Esophagus squamous epithelium (tissue), 5 donors: ENCODE data around the gene PLEKHA6. TPM values are rescaled to one million over a fixed set of nuclear protein-coding genes. Genes with fewer than 3 reads are reported as not detected.

ENCODE experiments used
- DNase-seq: peaks from one replicate; lab custom pipeline; 2025; lab: John Stamatoyannopoulos, UW
- H3K27ac ChIP-seq, 4 donors: fragments of 200-600 bp; sonication (generic); one replicate each; pipeline ENCODE4 v1.5.1; 2016 to 2019; ENCODE audit warnings: mild to moderate bottlenecking in 1 of 4
- H3K27me3 ChIP-seq, 4 donors: fragments of 200-600 bp; sonication (generic); 1 replicate in 3 of 4; 2 replicates in 1 of 4; pipeline versions ENCODE4 v1.5.1 to v1.6.0; 2017 to 2021; ENCODE audit warnings: antibody characterized with exemption in 1 of 4
- H3K36me3 ChIP-seq, 3 donors: fragments of 200-600 bp; sonication (generic); one replicate each; pipeline ENCODE4 v1.5.1; 2016 to 2019
- H3K4me1 ChIP-seq, 3 donors: fragments of 200-600 bp; sonication (generic); one replicate each; pipeline ENCODE4 v1.5.1; 2017 to 2019
- H3K4me3 ChIP-seq, 4 donors: fragments of 200-600 bp; sonication (generic); 1 replicate in 3 of 4; 2 replicates in 1 of 4; pipeline ENCODE4 v1.5.1; 2016 to 2019; ENCODE audit warnings: mild to moderate bottlenecking in 2 of 4, moderate library complexity in 1 of 4
- H3K9me3 ChIP-seq, 3 donors: fragments of 200-600 bp; sonication (generic); one replicate each; pipeline ENCODE4 v1.5.1; 2016 to 2019
- POLR2A ChIP-seq, 4 donors: fragments of 450-650 bp; IDR thresholded peaks; one replicate each; pipeline ENCODE4 v1.6.1; 2017; ENCODE audit warnings: antibody characterized with exemption in 4 of 4, mild to moderate bottlenecking in 4 of 4, moderate library complexity in 3 of 4
- WGBS, 2 donors: methylation state at CpG; one replicate each; pipeline ENCODE4 v1.1.5; 2018; 5-methylcytosine and 5-hydroxymethylcytosine counted together
- intact Hi-C: fragments of 100-400 bp; cut with DNase I; formaldehyde crosslinking; loops from one replicate; pipeline ENCODE4 v1.15.0; 2022
- total RNA-seq, 4 donors: library from RNA; depleted of rRNA; stranded (reverse); fragments of >200 nt; gene quantifications; one replicate each; pipeline ENCODE4 v1.1.0, GENCODE V29; 2016
- TF ChIP-seq, protein P1 (sequence below), 6 experiments: fragments of 450-650 bp in 4 of 6; fragments of 200-600 bp in 2 of 6; sonication (generic) in 2 of 6; IDR thresholded peaks; one replicate each; pipeline ENCODE4 v1.5.1; 2016 to 2019; ENCODE audit warnings: antibody characterized with exemption in 6 of 6, mild to moderate bottlenecking in 4 of 6, moderate library complexity in 4 of 6
- donor health status: DM: yes; HTN: yes; CAD: no.

Gene PLEKHA6
- total RNA-seq, 4 donors from 2014 or later, result 7.4 to 40.6 (median 18.3) TPM

DNA sequence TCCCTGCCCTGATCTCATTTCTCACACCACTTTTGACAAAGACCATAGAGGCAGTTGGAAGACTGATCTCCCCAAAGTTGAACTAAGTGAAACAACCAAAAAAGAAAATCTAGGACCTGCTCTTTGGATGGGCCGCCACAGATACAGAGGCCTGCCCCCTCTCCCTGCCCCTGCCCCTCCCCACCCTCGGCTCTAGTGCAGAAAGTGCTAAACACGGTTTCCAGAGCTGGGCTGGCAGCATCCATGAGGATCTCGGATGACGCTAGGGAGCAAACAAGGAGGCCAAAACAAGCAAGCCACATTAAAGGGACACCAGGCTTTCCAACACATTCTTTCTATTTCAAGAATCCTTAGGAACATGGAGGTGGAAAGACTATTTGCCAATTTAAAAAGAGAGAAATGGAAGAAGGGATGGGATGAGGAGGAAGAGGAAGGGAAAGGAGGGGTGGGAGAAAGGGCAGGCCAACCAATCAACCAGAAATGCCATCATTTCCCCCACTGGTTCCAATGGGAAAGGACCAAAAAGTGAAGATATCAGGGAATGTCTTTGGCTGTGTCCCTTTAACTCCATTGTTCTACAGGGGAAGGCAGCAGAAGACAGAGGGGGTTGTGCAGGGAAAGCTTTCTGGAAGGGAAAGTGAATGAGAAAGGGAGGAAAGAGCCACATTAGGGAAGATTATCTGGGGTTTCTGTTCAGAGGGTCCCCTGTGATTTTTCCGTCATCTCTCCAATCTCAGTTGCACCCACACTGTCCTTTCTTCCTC is 107.6 kb downstream of the PLEKHA6 start:
- H3K27ac ChIP-seq, result no peak overlapping the region
- no peak for DNase-seq
- whole genome bisulfite sequencing, 2 donors, result 94 to 98% methylated on average over 1 to 4 of the region's 6 CpGs
- no peaks in the 10 kb centered on the region for H3K27me3 ChIP-seq
- H3K4me1 ChIP-seq, result no peaks in the 10 kb centered on the region
- no peak for TF ChIP-seq POLR2A (IDR thresholded peaks at IDR 0.05)
- TF ChIP-seq, protein P1, sequence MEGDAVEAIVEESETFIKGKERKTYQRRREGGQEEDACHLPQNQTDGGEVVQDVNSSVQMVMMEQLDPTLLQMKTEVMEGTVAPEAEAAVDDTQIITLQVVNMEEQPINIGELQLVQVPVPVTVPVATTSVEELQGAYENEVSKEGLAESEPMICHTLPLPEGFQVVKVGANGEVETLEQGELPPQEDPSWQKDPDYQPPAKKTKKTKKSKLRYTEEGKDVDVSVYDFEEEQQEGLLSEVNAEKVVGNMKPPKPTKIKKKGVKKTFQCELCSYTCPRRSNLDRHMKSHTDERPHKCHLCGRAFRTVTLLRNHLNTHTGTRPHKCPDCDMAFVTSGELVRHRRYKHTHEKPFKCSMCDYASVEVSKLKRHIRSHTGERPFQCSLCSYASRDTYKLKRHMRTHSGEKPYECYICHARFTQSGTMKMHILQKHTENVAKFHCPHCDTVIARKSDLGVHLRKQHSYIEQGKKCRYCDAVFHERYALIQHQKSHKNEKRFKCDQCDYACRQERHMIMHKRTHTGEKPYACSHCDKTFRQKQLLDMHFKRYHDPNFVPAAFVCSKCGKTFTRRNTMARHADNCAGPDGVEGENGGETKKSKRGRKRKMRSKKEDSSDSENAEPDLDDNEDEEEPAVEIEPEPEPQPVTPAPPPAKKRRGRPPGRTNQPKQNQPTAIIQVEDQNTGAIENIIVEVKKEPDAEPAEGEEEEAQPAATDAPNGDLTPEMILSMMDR (IDR thresholded peaks at IDR 0.05), result no peak
- intact Hi-C loops, result no loop called here
- H3K36me3 ChIP-seq, result peaks cover 0 to 20% (median 0%) of the 10 kb centered on the region in 3 donors
- no peak overlapping the region for H3K4me3 ChIP-seq
- H3K9me3 ChIP-seq, result no peaks in the 10 kb centered on the region

DNA sequence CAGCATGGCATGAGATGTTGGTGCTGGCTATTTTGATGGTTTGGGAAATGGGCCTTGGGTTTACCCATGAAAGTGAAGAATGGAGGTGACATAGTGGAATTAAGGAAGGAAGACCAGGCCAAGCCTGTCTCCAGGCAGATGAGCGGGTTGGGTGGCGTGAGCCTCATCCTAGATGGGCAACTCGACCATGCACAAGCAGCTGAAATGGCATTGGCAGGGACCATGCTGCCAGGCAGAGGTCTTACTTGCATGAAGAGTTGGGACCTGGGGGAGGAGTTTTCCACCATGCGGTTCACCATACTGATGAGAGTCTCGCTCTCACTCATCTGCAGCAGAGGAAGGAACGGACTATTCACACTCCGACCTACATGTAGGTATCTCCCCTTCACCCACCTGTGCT is 108.4 kb downstream of the PLEKHA6 start:
- no peaks in the 10 kb centered on the region for H3K4me1 ChIP-seq
- no peak overlapping the region for H3K27ac ChIP-seq
- no peak for DNase-seq
- H3K27me3 ChIP-seq, result no peaks in the 10 kb centered on the region
- intact Hi-C loops, result no loop called here
- H3K4me3 ChIP-seq, result no peak overlapping the region
- H3K9me3 ChIP-seq, result no peaks in the 10 kb centered on the region
- WGBS, 2 donors, result 92 to 96% methylated on average over 4 to 6 of the region's 7 CpGs
- peaks cover 0 to 14% (median 0%) of the 10 kb centered on the region in 3 donors for H3K36me3 ChIP-seq
- TF ChIP-seq, protein P1 (IDR thresholded peaks at IDR 0.05), result no peak
- TF ChIP-seq POLR2A (IDR thresholded peaks at IDR 0.05), result no peak

DNA sequence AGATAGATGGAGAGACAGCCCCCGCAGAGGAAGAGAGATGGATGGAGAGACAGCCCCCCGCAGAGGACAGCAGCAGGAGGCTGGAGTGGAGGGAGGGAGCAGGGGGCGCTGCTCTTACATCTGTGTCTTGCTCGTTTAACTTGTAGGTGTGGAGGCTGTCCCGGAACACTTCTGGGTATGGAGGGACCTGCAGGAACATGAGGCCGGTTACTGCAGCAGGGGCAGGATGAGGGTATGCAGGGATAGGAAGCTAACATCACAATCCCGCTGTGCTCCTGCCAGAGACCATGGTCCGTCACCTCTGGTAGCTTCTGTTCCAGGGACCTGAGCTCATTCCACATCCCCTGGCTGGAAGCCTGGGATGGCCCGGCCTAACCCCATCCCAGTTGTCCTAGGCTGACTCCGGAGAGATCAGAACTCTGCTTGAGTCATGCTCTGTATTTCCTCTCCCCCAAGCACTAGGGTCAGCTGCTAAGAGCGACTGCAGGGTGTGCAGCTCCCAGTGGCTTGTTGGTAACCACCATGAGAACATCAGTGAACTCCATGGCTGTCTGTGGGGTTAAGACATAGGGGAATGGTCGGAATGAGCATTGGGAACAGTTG is 109.2 kb downstream of the PLEKHA6 start:
- Histone ChIP-seq H3K9me3 (no peaks in the 10 kb centered on the region), H3K27me3 (no peaks in the 10 kb centered on the region), H3K36me3 (peaks cover 0 to 22% (median 0%) of the 10 kb centered on the region in 3 donors), H3K27ac (no peak overlapping the region), H3K4me1 (no peaks in the 10 kb centered on the region), H3K4me3 (no peak overlapping the region)
- no peak for DNase-seq
- no peak for TF ChIP-seq POLR2A (IDR thresholded peaks at IDR 0.05)
- TF ChIP-seq, protein P1 (IDR thresholded peaks at IDR 0.05), result no peak
- 71 to 73% methylated on average over 10 to 12 of the region's 12 CpGs for WGBS, 2 donors
- intact Hi-C loops, result no loop called here

DNA sequence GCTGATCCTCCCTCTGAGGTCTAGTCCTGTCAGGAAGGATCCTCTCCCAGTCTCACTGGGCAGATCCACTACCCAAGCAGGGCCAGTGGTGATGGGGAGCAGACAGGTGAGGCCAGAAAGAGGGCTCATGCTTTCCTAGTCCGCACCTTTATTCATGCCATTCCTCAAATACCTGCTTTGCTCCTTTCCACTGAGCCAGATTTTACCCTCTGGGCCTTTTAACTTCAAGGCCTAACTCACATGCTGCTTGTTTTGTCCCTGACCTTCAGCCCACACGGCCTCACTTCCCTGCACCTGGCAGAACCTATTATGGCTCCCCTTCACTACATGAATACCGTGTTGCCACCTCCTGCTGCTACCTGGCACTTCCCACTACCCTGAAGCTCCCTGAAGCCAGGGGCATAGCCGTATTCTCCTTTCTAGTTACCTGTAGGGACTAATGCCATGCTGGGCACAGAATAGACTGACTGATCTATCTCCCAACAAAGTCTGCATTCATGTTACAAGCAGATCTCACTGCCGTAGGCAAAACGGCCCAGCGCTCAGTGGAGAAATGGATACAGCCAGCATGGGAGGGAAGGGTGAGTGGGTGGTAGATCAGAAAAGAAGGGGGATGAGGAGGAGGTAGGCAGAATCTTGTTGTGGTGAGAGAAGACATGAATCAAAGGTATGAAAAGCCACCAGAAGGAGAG is 109.8 kb downstream of the PLEKHA6 start:
- H3K9me3 ChIP-seq, result no peaks in the 10 kb centered on the region
- H3K36me3 ChIP-seq, result peaks cover 0 to 28% (median 0%) of the 10 kb centered on the region in 3 donors
- no peaks in the 10 kb centered on the region for H3K27me3 ChIP-seq
- H3K4me1 ChIP-seq, result no peaks in the 10 kb centered on the region
- DNase-seq, result no peak
- 84 to 90% methylated on average over 7 of the region's 7 CpGs for WGBS, 2 donors
- no peak overlapping the region for H3K4me3 ChIP-seq
- no peak overlapping the region for H3K27ac ChIP-seq
- TF ChIP-seq, protein P1 (IDR thresholded peaks at IDR 0.05), result no peak
- TF ChIP-seq POLR2A (IDR thresholded peaks at IDR 0.05), result no peak
- intact Hi-C loops, result no loop called here

DNA sequence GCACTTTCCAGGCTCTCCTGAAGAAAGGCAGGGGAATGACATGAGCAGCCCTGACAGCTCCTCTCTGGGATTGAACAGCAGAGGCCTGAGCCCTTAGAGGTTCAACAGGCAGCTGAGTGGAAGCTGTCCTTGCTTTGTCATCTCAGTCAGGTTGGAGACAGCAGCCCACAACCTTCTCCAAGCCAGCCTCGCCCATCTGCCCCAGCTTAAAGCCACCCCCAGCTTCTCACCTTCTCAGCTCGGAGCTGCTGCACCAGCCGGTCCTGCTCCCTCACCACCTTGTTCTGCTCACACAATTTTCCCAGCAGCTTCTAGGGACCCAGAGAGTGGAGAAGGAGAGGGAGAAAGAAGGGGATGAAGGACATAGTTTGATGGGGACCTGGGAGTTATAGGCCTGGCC is 110.8 kb downstream of the PLEKHA6 start:
- H3K27ac ChIP-seq, result no peak overlapping the region
- TF ChIP-seq, protein P1 (IDR thresholded peaks at IDR 0.05), result no peak
- TF ChIP-seq POLR2A (IDR thresholded peaks at IDR 0.05), result no peak
- H3K9me3 ChIP-seq, result no peaks in the 10 kb centered on the region
- no peak for DNase-seq
- H3K36me3 ChIP-seq, result peaks cover 0 to 30% (median 0%) of the 10 kb centered on the region in 3 donors
- no peaks in the 10 kb centered on the region for H3K4me1 ChIP-seq
- intact Hi-C loops, result no loop called here
- 92% methylated on average over 2 of the region's 3 CpGs; no CpG with 5 or more reads in 1 of the 2 donors for WGBS, 2 donors
- no peak overlapping the region for H3K4me3 ChIP-seq
- no peaks in the 10 kb centered on the region for H3K27me3 ChIP-seq
